Stimulated activated memory B cell treated with anti-CD40 and anti-IgM and Interleukin-4, amounts not matched to agents 10 μg/mL and 1 μg/mL and 100 μg/mL, for 72 hours (primary cell): Measurements from ENCODE around the gene CFAP54.
A peak's percentile ranks its signal among the peaks of the same experiment; 100 is the strongest.

Source experiments
- ATAC-seq: fragments of 150-1000 bp; cut with Tn5 transposase; 2 replicates; pipeline ENCODE4 v1.10.0; 2021
- H3K27ac Mint-ChIP-seq: one replicate; pipeline ENCODE4 v1.8.0; 2022; ENCODE audit warnings: mild to moderate bottlenecking, mixed read lengths
- H3K27me3 Mint-ChIP-seq: one replicate; pipeline ENCODE4 v1.8.0; 2022; ENCODE audit warnings: mixed read lengths
- H3K36me3 Mint-ChIP-seq: one replicate; pipeline ENCODE4 v1.8.0; 2022; ENCODE audit warnings: mixed read lengths
- H3K4me1 Mint-ChIP-seq: one replicate; pipeline ENCODE4 v1.8.0; 2022; ENCODE audit warnings: mixed read lengths
- H3K4me3 Mint-ChIP-seq: one replicate; pipeline ENCODE4 v1.8.0; 2022; ENCODE audit warnings: mild to moderate bottlenecking, moderate library complexity, mixed read lengths
- H3K9me3 Mint-ChIP-seq: one replicate; pipeline ENCODE4 v1.8.0; 2022; ENCODE audit warnings: mixed read lengths

The CFAP54 gene

GRCh38 chr12:96906849-96907670 lies 417.7 kb downstream of the CFAP54 start, which contains the start of gene NEDD1:
Gene NEDD1 (plus strand): TSS chr12:96907257. CDS start chr12:96909760, 2,503 bp downstream.
- Mint-ChIP-seq H3K9me3 (no peaks in the 10 kb centered on the region), H3K27ac (peak within 1 kb of the TSS; percentile 91), H3K27me3 (no peaks in the 10 kb centered on the region), H3K4me1 (peaks cover 43% of the 10 kb centered on the region), H3K4me3 (peak within 1 kb of the TSS; percentile 86), H3K36me3 (peaks cover 11% of the 10 kb centered on the region)
- ATAC-seq: peak; percentile 96

GRCh38 chr12:96907671-96908422 lies 418.5 kb downstream of the CFAP54 start:
- Mint-ChIP-seq H3K4me1 (peaks cover 43% of the 10 kb centered on the region), H3K27ac (peak overlapping the region; percentile 91), H3K4me3 (peak overlapping the region; percentile 86), H3K36me3 (peaks cover 11% of the 10 kb centered on the region), H3K9me3 (no peaks in the 10 kb centered on the region), H3K27me3 (no peaks in the 10 kb centered on the region)
- ATAC-seq: peak; percentile 52

- Mint-ChIP-seq H3K27me3 (no peaks in the 10 kb centered on the region), H3K36me3 (peaks cover 11% of the 10 kb centered on the region), H3K9me3 (no peaks in the 10 kb centered on the region), H3K4me3 (peak overlapping the region; percentile 86), H3K27ac (peak overlapping the region; percentile 91), H3K4me1 (peaks cover 43% of the 10 kb centered on the region)
- no peak for ATAC-seq
Measured at GRCh38 chr12:96908423-96908675, 419.0 kb downstream of the CFAP54 start.

- Mint-ChIP-seq H3K36me3 (peaks cover 25% of the 10 kb centered on the region), H3K4me1 (peaks cover 37% of the 10 kb centered on the region), H3K27ac (no peak overlapping the region), H3K27me3 (no peaks in the 10 kb centered on the region), H3K9me3 (peaks cover 3% of the 10 kb centered on the region), H3K4me3 (no peak overlapping the region)
- no peak for ATAC-seq
Measured at GRCh38 chr12:96912261-96912660, 422.9 kb downstream of the CFAP54 start.

GRCh38 chr12:96912943-96913342 lies 423.6 kb downstream of the CFAP54 start:
- peaks cover 3% of the 10 kb centered on the region for H3K9me3 Mint-ChIP-seq
- no peak overlapping the region for H3K27ac Mint-ChIP-seq
- no peaks in the 10 kb centered on the region for H3K27me3 Mint-ChIP-seq
- H3K4me3 Mint-ChIP-seq: no peak overlapping the region
- peaks cover 25% of the 10 kb centered on the region for H3K36me3 Mint-ChIP-seq
- H3K4me1 Mint-ChIP-seq: peaks cover 32% of the 10 kb centered on the region
- no peak for ATAC-seq

- peaks cover 6% of the 10 kb centered on the region for H3K9me3 Mint-ChIP-seq
- no peaks in the 10 kb centered on the region for H3K27me3 Mint-ChIP-seq
- peaks cover 60% of the 10 kb centered on the region for H3K36me3 Mint-ChIP-seq
- H3K4me1 Mint-ChIP-seq: peaks cover 6% of the 10 kb centered on the region
- no peak for ATAC-seq
- no peak overlapping the region for H3K4me3 Mint-ChIP-seq
- H3K27ac Mint-ChIP-seq: no peak overlapping the region
Measured at GRCh38 chr12:96919510-96920210, 430.3 kb downstream of the CFAP54 start.
